Retinal pigment epithelial cell (primary cell): ENCODE results near the gene KIDINS220.

Experiments used
- DNase-seq: peaks from one replicate; pipeline ENCODE4 v3.0.0-alpha.2; 2010; ENCODE audit warnings: low read depth
- H3K4me3 ChIP-seq: 2 replicates; pipeline ENCODE4 v1.5.1; 2011; ENCODE audit warnings: mild to moderate bottlenecking, low read length, control low read depth, moderate library complexity
- CTCF ChIP-seq: conservative IDR thresholded peaks from 2 replicates; pipeline ENCODE4 v1.5.1; 2011; ENCODE audit warnings: low read depth, low read length, control low read depth, inconsistent platforms

KIDINS220 gene

GRCh38 chr2:8691859-8692437, 145.5 kb downstream of the KIDINS220 start:
- no peak overlapping the region for H3K4me3 ChIP-seq
- no peak for DNase-seq
- no peak for TF ChIP-seq CTCF

- DNase-seq = no peak
- TF ChIP-seq CTCF = peak; percentile 72
- peak overlapping the region; percentile 99 for H3K4me3 ChIP-seq
Measured at GRCh38 chr2:8685697-8686358, 151.6 kb downstream of the KIDINS220 start.

- peak overlapping the region; percentile 99 for H3K4me3 ChIP-seq
- no peak for DNase-seq
- no peak for TF ChIP-seq CTCF
Measured at GRCh38 chr2:8684878-8685696, 152.3 kb downstream of the KIDINS220 start.

- H3K4me3 ChIP-seq = peak overlapping the region; percentile 99
- TF ChIP-seq CTCF = no peak
- no peak for DNase-seq
Measured at GRCh38 chr2:8684540-8684877, 152.9 kb downstream of the KIDINS220 start.

- DNase-seq = no peak
- H3K4me3 ChIP-seq = peak overlapping the region; percentile 99
- TF ChIP-seq CTCF = no peak
Measured at GRCh38 chr2:8682719-8683667, 154.4 kb downstream of the KIDINS220 start.

- peak within 1 kb of the TSS; percentile 99 for H3K4me3 ChIP-seq
- no peak for TF ChIP-seq CTCF
- DNase-seq = peak; percentile 95
Measured at GRCh38 chr2:8681786-8682692, 155.4 kb downstream of the KIDINS220 start, which contains the start of gene ID2. TSS of gene ID2 (plus strand) at chr2:8682056. CDS start at chr2:8682166, 110 bp downstream.
